ENCODE data around the gene LCN9. TPM values are rescaled to one million over a fixed set of nuclear protein-coding genes. Genes with fewer than 3 reads are reported as not detected.

The LCN9 gene
- total RNA-seq, 1 donor from 2014 or later = not detected

DNA sequence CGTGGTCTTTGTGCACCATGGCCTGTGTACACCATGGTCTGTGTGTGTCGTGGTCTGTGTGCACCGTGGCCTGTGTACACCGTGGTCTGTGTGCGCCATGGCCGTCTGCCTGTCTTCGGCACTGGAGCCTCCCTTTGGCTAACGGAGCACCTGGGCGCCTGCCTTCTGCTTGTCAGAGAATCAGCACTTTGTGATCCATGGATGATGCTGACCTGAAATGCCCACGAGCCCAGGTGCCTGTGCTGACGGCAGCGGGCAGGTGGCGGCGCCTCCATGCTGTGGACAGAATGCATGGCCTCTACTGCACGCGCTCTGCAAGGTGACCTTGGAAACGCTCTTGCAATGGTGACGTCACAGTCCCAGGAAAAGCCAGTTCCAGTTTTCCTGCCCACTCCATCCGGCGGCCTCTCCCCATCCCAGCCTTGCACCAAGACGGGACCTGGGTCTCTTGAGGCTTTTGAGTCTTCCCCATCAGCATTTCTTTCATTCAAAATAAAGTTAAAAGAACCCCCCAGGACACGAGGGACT lies 14.6 kb downstream of the LCN9 start:
- intact Hi-C loops (cut with micrococcal nuclease) = no loop called here
- Histone ChIP-seq H3K27ac (replicated peaks) (no peak overlapping the region), H3K9me3 (replicated peaks) (no peaks in the 10 kb centered on the region), H3K4me1 (no peaks in the 10 kb centered on the region), H3K4me3 (no peak overlapping the region), H3K27me3 (ENCODE audit: low read depth) (peaks cover 25% of the 10 kb centered on the region), H3K36me3 (no peaks in the 10 kb centered on the region)
- TF ChIP-seq, protein P1, sequence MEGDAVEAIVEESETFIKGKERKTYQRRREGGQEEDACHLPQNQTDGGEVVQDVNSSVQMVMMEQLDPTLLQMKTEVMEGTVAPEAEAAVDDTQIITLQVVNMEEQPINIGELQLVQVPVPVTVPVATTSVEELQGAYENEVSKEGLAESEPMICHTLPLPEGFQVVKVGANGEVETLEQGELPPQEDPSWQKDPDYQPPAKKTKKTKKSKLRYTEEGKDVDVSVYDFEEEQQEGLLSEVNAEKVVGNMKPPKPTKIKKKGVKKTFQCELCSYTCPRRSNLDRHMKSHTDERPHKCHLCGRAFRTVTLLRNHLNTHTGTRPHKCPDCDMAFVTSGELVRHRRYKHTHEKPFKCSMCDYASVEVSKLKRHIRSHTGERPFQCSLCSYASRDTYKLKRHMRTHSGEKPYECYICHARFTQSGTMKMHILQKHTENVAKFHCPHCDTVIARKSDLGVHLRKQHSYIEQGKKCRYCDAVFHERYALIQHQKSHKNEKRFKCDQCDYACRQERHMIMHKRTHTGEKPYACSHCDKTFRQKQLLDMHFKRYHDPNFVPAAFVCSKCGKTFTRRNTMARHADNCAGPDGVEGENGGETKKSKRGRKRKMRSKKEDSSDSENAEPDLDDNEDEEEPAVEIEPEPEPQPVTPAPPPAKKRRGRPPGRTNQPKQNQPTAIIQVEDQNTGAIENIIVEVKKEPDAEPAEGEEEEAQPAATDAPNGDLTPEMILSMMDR (IDR thresholded peaks at IDR 0.05; ENCODE audit: borderline replicate concordance) = no peak
- no peak for DNase-seq

DNA sequence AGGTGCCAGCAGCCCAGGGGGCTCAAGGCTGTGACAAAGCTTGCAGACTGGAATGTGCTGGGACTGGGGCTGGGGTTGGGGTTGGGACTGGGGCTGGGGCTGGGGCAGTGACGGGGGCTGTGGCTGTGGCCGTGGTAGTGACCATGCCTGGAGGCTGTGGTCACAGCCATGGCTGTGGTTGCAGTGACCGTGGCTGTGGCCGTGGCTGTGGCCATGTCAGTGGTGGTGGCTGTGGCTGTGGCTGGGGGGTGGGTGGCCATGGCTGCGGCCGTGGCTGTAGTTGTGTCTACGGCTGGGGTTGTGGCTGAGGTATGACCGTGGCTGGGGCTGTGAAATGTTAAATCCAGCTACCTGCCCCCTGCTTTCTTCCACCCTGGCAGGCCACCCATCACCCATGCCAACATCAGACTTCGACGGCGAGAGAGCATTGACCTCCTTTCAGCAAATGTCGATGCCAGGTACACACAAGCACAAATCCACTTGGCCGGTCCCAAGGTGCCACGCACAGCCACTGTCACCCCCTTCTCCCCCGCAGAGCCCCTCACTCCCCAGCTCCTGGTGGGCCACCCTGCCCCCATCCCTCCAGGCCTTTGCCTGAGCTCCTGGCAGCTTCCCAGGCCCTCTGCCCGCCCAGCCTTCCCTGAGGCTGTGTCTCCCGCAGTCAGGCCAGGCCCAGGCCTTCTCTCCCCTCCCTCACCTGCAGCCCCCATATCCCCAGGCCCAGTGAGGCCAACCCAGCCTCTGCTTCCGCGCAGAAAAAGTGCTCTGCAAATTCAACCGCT lies 15.3 kb downstream of the LCN9 start:
- H3K4me1 ChIP-seq = no peaks in the 10 kb centered on the region
- peaks cover 31% of the 10 kb centered on the region for H3K27me3 ChIP-seq (ENCODE audit: low read depth)
- intact Hi-C loops (cut with micrococcal nuclease) = no loop called here
- H3K36me3 ChIP-seq = no peaks in the 10 kb centered on the region
- TF ChIP-seq, protein P1 (IDR thresholded peaks at IDR 0.05; ENCODE audit: borderline replicate concordance) = no peak
- no peak overlapping the region for H3K27ac ChIP-seq (replicated peaks)
- no peaks in the 10 kb centered on the region for H3K9me3 ChIP-seq (replicated peaks)
- no peak overlapping the region for H3K4me3 ChIP-seq
- DNase-seq = no peak

DNA sequence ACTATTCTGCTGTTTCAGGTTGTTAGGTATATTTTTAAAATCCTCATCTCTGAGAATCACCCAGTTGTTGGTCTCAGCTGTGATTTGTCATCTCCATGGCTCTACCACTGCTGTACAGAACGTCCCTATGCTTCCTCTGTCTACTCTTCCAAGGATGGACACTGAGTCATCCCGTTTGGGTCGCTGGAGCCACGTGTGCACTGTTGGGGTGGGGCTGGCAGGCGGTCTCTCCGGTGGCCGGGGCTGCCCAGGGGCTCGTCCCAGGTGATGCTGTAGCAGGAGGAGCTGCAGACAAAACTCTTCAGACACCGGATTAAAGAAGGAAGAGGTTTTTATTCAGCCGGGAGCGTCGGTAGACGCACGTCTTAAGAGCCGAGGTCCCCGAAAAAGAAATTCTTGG lies 16.9 kb downstream of the LCN9 start:
- H3K4me1 ChIP-seq = no peaks in the 10 kb centered on the region
- H3K36me3 ChIP-seq = no peaks in the 10 kb centered on the region
- peaks cover 48% of the 10 kb centered on the region for H3K27me3 ChIP-seq (ENCODE audit: low read depth)
- H3K4me3 ChIP-seq = no peak overlapping the region
- TF ChIP-seq, protein P1 (IDR thresholded peaks at IDR 0.05; ENCODE audit: borderline replicate concordance) = no peak
- DNase-seq = no peak
- no peak overlapping the region for H3K27ac ChIP-seq (replicated peaks)
- intact Hi-C loops (cut with micrococcal nuclease) = no loop called here
- H3K9me3 ChIP-seq (replicated peaks) = no peaks in the 10 kb centered on the region

DNA sequence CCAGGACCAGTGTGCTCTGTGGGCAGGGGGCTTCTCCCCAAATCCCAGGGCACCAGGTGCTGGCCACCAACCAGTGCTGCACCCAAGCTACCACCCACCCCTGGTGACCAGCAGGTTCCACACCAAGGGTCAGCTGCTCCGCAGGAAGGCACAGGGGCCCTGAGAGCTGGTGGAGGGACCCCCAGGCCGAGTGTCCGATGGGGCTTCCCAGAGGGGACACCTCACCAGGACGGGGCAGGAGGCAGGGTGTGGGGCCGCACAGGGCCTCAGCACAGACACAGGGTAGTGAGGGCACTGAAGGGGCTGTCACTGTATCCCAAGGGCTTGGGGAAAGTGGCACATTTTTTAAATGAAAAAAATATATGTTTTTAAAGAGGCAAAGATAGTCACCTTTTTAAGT lies 18.1 kb downstream of the LCN9 start:
- H3K4me1 ChIP-seq = no peaks in the 10 kb centered on the region
- H3K4me3 ChIP-seq = no peak overlapping the region
- H3K27me3 ChIP-seq (ENCODE audit: low read depth) = peaks cover 49% of the 10 kb centered on the region
- H3K27ac ChIP-seq (replicated peaks) = no peak overlapping the region
- intact Hi-C loops (cut with micrococcal nuclease) = no loop called here
- H3K36me3 ChIP-seq = no peaks in the 10 kb centered on the region
- DNase-seq = no peak
- TF ChIP-seq, protein P1 (IDR thresholded peaks at IDR 0.05; ENCODE audit: borderline replicate concordance) = no peak
- no peaks in the 10 kb centered on the region for H3K9me3 ChIP-seq (replicated peaks)

DNA sequence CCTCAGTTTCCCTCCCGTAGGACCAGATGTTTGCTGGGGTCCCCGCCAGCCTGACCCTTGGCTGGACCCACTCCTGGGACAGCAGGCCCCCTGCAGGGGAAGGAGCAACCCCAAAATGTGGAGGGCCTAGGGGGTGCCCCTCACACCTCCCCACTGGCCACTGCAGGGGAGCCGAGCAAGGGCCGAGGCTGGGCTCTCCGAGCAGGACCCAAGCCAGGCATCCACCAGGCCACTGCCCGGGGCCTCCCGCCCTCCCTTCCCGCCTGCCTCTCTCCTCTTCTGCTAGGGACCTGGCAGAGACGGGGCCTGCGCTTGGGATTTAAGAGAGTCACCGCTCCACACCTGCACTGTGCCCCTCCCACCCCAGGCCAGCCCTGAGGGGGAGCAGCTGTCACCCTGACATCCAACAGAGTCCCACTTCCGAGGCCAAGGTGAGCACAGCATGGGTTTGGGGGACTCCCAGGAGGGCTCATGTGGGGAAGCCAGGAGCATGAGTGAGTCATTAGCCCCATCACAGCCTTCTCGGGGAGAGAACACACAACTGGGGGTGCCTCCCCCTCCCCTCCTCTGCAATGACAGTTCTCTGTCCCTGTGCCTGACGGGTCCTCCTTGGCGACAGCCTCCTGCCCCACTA lies 20.4 kb downstream of the LCN9 start:
- H3K27me3 ChIP-seq (ENCODE audit: low read depth) = peaks cover 68% of the 10 kb centered on the region
- H3K27ac ChIP-seq (replicated peaks) = no peak overlapping the region
- no peak overlapping the region for H3K4me3 ChIP-seq
- no peak for DNase-seq
- TF ChIP-seq, protein P1 (IDR thresholded peaks at IDR 0.05; ENCODE audit: borderline replicate concordance) = no peak
- no peaks in the 10 kb centered on the region for H3K36me3 ChIP-seq
- intact Hi-C loops (cut with micrococcal nuclease) = no loop called here
- H3K4me1 ChIP-seq = no peaks in the 10 kb centered on the region
- H3K9me3 ChIP-seq (replicated peaks) = no peaks in the 10 kb centered on the region
